ENCODE results near the gene ELMOD3. TPM values are rescaled to one million over a fixed set of nuclear protein-coding genes. Genes with fewer than 3 reads are reported as not detected.

Gene ELMOD3
- total and polyA plus RNA-seq, 9 of the 15 experiments (the other 6 are each of a cell fraction or from before 2014, with no cell fraction given) = 2.7 to 18.7 (median 11.6) TPM

DNA sequence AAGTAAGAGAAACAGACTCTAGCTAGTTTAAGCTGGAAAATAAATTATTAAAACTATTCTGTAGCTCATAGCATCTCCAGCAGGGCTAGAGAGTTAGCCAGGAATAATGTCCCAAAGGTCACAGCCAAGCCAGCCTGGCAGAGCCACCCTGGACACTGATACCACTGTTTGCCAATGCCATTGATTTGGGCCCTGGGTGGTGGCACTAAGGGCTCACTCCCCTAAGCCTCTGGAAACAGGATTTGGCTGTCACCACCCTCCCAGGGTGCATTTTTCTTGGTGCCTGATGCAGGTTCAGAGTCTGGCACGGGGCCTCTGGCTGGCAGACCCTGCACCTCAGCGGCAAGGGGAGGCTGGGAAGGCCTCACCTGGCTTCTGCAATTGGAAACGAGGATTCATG is 71.0 kb downstream of the ELMOD3 start (continued):
- TF ChIP-seq, protein P1, sequence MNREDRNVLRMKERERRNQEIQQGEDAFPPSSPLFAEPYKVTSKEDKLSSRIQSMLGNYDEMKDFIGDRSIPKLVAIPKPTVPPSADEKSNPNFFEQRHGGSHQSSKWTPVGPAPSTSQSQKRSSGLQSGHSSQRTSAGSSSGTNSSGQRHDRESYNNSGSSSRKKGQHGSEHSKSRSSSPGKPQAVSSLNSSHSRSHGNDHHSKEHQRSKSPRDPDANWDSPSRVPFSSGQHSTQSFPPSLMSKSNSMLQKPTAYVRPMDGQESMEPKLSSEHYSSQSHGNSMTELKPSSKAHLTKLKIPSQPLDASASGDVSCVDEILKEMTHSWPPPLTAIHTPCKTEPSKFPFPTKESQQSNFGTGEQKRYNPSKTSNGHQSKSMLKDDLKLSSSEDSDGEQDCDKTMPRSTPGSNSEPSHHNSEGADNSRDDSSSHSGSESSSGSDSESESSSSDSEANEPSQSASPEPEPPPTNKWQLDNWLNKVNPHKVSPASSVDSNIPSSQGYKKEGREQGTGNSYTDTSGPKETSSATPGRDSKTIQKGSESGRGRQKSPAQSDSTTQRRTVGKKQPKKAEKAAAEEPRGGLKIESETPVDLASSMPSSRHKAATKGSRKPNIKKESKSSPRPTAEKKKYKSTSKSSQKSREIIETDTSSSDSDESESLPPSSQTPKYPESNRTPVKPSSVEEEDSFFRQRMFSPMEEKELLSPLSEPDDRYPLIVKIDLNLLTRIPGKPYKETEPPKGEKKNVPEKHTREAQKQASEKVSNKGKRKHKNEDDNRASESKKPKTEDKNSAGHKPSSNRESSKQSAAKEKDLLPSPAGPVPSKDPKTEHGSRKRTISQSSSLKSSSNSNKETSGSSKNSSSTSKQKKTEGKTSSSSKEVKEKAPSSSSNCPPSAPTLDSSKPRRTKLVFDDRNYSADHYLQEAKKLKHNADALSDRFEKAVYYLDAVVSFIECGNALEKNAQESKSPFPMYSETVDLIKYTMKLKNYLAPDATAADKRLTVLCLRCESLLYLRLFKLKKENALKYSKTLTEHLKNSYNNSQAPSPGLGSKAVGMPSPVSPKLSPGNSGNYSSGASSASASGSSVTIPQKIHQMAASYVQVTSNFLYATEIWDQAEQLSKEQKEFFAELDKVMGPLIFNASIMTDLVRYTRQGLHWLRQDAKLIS (CRISPR knock-in tag; IDR thresholded peaks at IDR 0.05) = no peak
- no peak for TF ChIP-seq ZNF584 (CRISPR knock-in tag; IDR thresholded peaks at IDR 0.05; ENCODE audit: low read depth)
- no peak for TF ChIP-seq MECOM (CRISPR knock-in tag; IDR thresholded peaks at IDR 0.05)
- no peak for TF ChIP-seq SPI1 (IDR thresholded peaks at IDR 0.05; ENCODE audit: borderline replicate concordance, low read depth, low read length)
- TF ChIP-seq, protein P2, sequence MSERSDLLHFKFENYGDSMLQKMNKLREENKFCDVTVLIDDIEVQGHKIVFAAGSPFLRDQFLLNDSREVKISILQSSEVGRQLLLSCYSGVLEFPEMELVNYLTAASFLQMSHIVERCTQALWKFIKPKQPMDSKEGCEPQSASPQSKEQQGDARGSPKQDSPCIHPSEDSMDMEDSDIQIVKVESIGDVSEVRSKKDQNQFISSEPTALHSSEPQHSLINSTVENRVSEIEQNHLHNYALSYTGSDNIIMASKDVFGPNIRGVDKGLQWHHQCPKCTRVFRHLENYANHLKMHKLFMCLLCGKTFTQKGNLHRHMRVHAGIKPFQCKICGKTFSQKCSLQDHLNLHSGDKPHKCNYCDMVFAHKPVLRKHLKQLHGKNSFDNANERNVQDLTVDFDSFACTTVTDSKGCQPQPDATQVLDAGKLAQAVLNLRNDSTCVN (CRISPR knock-in tag; IDR thresholded peaks at IDR 0.05) = no peak

Data from K562 (cell line).